ENCODE results near the gene C2CD3. TPM values are rescaled to one million over a fixed set of nuclear protein-coding genes. Genes with fewer than 3 reads are reported as not detected.

Gene C2CD3
- polyA plus RNA-seq, 4 donors = 3.8 to 11.0 (median 7.3) TPM

- H3K9me3 ChIP-seq (ENCODE audit: control insufficient read depth in 2 of 2, insufficient read depth in 1 of 2, low read depth in 1 of 2, low read length in 1 of 2) = no peaks in the 10 kb centered on the region
- H3K4me3 ChIP-seq (ENCODE audit: low read depth in 1 of 3, low read length in 3 of 3) = no peak overlapping the region
- DNase-seq = no peak
- peak overlapping the region in 1 of 3 donors; percentile 86 for H3K27ac ChIP-seq (ENCODE audit: low read depth in 1 of 3, low read length in 2 of 3)
- 72 to 89% (median 77%) methylated on average over 4 of the region's 4 CpGs for WGBS, 3 donors
- H3K4me1 ChIP-seq (ENCODE audit: control insufficient read depth in 3 of 3, insufficient read depth in 2 of 3, low read depth in 1 of 3, low read length in 2 of 3) = peaks cover 22 to 24% (median 23%) of the 10 kb centered on the region in 3 donors
- H3K27me3 ChIP-seq (ENCODE audit: control insufficient read depth in 3 of 3, insufficient read depth in 3 of 3, low read length in 3 of 3) = no peaks in the 10 kb centered on the region
- H3K36me3 ChIP-seq (ENCODE audit: control insufficient read depth in 3 of 3, insufficient read depth in 2 of 3, low read depth in 1 of 3, low read length in 3 of 3) = peaks cover 0 to 23% (median 0%) of the 10 kb centered on the region in 3 donors
- FAIRE-seq = no peak
Observed at GRCh38 chr11:74020539-74020938, 150.3 kb downstream of the C2CD3 start.

- FAIRE-seq (no peak), DNase-seq (no peak)
- Histone ChIP-seq H3K27ac (ENCODE audit: low read depth in 1 of 3, low read length in 2 of 3) (peak overlapping the region; percentile 69 to 86 (median 78)), H3K9me3 (ENCODE audit: control insufficient read depth in 2 of 2, insufficient read depth in 1 of 2, low read depth in 1 of 2, low read length in 1 of 2) (no peaks in the 10 kb centered on the region), H3K36me3 (ENCODE audit: control insufficient read depth in 3 of 3, insufficient read depth in 2 of 3, low read depth in 1 of 3, low read length in 3 of 3) (peaks cover 0 to 25% (median 0%) of the 10 kb centered on the region in 3 donors), H3K27me3 (ENCODE audit: control insufficient read depth in 3 of 3, insufficient read depth in 3 of 3, low read length in 3 of 3) (no peaks in the 10 kb centered on the region), H3K4me1 (ENCODE audit: control insufficient read depth in 3 of 3, insufficient read depth in 2 of 3, low read depth in 1 of 3, low read length in 2 of 3) (peaks cover 22 to 24% (median 23%) of the 10 kb centered on the region in 3 donors), H3K4me3 (ENCODE audit: low read depth in 1 of 3, low read length in 3 of 3) (no peak overlapping the region)
- 66 to 74% (median 66%) methylated on average over 4 of the region's 4 CpGs for WGBS, 3 donors
Observed at GRCh38 chr11:74019860-74020259, 150.9 kb downstream of the C2CD3 start.

- FAIRE-seq = no peak
- H3K27ac ChIP-seq (ENCODE audit: low read depth in 1 of 3, low read length in 2 of 3) = peak overlapping the region; percentile 78 to 94 (median 86)
- peak overlapping the region in 1 of 3 donors; percentile 20 for H3K4me3 ChIP-seq (ENCODE audit: low read depth in 1 of 3, low read length in 3 of 3)
- H3K9me3 ChIP-seq (ENCODE audit: control insufficient read depth in 2 of 2, insufficient read depth in 1 of 2, low read depth in 1 of 2, low read length in 1 of 2) = no peaks in the 10 kb centered on the region
- 13 to 40% (median 25%) methylated on average over 4 of the region's 4 CpGs for WGBS, 3 donors
- DNase-seq = peak; percentile 69 to 84
- peaks cover 22 to 24% (median 23%) of the 10 kb centered on the region in 3 donors for H3K4me1 ChIP-seq (ENCODE audit: control insufficient read depth in 3 of 3, insufficient read depth in 2 of 3, low read depth in 1 of 3, low read length in 2 of 3)
- H3K36me3 ChIP-seq (ENCODE audit: control insufficient read depth in 3 of 3, insufficient read depth in 2 of 3, low read depth in 1 of 3, low read length in 3 of 3) = peaks cover 0 to 27% (median 0%) of the 10 kb centered on the region in 3 donors
- H3K27me3 ChIP-seq (ENCODE audit: control insufficient read depth in 3 of 3, insufficient read depth in 3 of 3, low read length in 3 of 3) = no peaks in the 10 kb centered on the region
Observed at GRCh38 chr11:74019104-74019738, 151.6 kb downstream of the C2CD3 start.

- Histone ChIP-seq H3K27ac (ENCODE audit: low read depth in 1 of 3, low read length in 2 of 3) (peak overlapping the region; percentile 78 to 94 (median 86)), H3K27me3 (ENCODE audit: control insufficient read depth in 3 of 3, insufficient read depth in 3 of 3, low read length in 3 of 3) (no peaks in the 10 kb centered on the region), H3K9me3 (ENCODE audit: control insufficient read depth in 2 of 2, insufficient read depth in 1 of 2, low read depth in 1 of 2, low read length in 1 of 2) (no peaks in the 10 kb centered on the region), H3K4me3 (ENCODE audit: low read depth in 1 of 3, low read length in 3 of 3) (no peak overlapping the region), H3K4me1 (ENCODE audit: control insufficient read depth in 3 of 3, insufficient read depth in 2 of 3, low read depth in 1 of 3, low read length in 2 of 3) (peaks cover 22 to 24% (median 23%) of the 10 kb centered on the region in 3 donors), H3K36me3 (ENCODE audit: control insufficient read depth in 3 of 3, insufficient read depth in 2 of 3, low read depth in 1 of 3, low read length in 3 of 3) (peaks cover 0 to 34% (median 0%) of the 10 kb centered on the region in 3 donors)
- 20 to 42% (median 34%) methylated on average over 9 of the region's 9 CpGs for WGBS, 3 donors
- FAIRE-seq (no peak), DNase-seq (peak; percentile 92 to 97)
Observed at GRCh38 chr11:74018331-74019005, 152.3 kb downstream of the C2CD3 start.

- H3K27ac ChIP-seq (ENCODE audit: low read depth in 1 of 3, low read length in 2 of 3) = peak overlapping the region in 2 of 3 donors; percentile 78 to 86
- no peaks in the 10 kb centered on the region for H3K9me3 ChIP-seq (ENCODE audit: control insufficient read depth in 2 of 2, insufficient read depth in 1 of 2, low read depth in 1 of 2, low read length in 1 of 2)
- H3K4me1 ChIP-seq (ENCODE audit: control insufficient read depth in 3 of 3, insufficient read depth in 2 of 3, low read depth in 1 of 3, low read length in 2 of 3) = peaks cover 22 to 24% (median 23%) of the 10 kb centered on the region in 3 donors
- no peaks in the 10 kb centered on the region for H3K27me3 ChIP-seq (ENCODE audit: control insufficient read depth in 3 of 3, insufficient read depth in 3 of 3, low read length in 3 of 3)
- DNase-seq (no peak), FAIRE-seq (no peak)
- peaks cover 0 to 34% (median 0%) of the 10 kb centered on the region in 3 donors for H3K36me3 ChIP-seq (ENCODE audit: control insufficient read depth in 3 of 3, insufficient read depth in 2 of 3, low read depth in 1 of 3, low read length in 3 of 3)
- H3K4me3 ChIP-seq (ENCODE audit: low read depth in 1 of 3, low read length in 3 of 3) = no peak overlapping the region
- 84 to 93% (median 88%) methylated on average over 3 of the region's 3 CpGs for WGBS, 3 donors
Observed at GRCh38 chr11:74017631-74018030, 153.2 kb downstream of the C2CD3 start.

- 82 to 94% (median 86%) methylated on average over 5 of the region's 5 CpGs for WGBS, 3 donors
- Histone ChIP-seq H3K4me1 (ENCODE audit: control insufficient read depth in 3 of 3, insufficient read depth in 2 of 3, low read depth in 1 of 3, low read length in 2 of 3) (peaks cover 22 to 24% (median 23%) of the 10 kb centered on the region in 3 donors), H3K27me3 (ENCODE audit: control insufficient read depth in 3 of 3, insufficient read depth in 3 of 3, low read length in 3 of 3) (no peaks in the 10 kb centered on the region), H3K27ac (ENCODE audit: low read depth in 1 of 3, low read length in 2 of 3) (no peak overlapping the region), H3K4me3 (ENCODE audit: low read depth in 1 of 3, low read length in 3 of 3) (no peak overlapping the region), H3K9me3 (ENCODE audit: control insufficient read depth in 2 of 2, insufficient read depth in 1 of 2, low read depth in 1 of 2, low read length in 1 of 2) (no peaks in the 10 kb centered on the region), H3K36me3 (ENCODE audit: control insufficient read depth in 3 of 3, insufficient read depth in 2 of 3, low read depth in 1 of 3, low read length in 3 of 3) (peaks cover 0 to 44% (median 0%) of the 10 kb centered on the region in 3 donors)
- DNase-seq = peak in 1 of 2 donors; percentile 59
- FAIRE-seq = no peak
Observed at GRCh38 chr11:74015919-74016684, 154.7 kb downstream of the C2CD3 start.

- no peak overlapping the region for H3K27ac ChIP-seq (ENCODE audit: low read depth in 1 of 3, low read length in 2 of 3)
- 82 to 100% (median 93%) methylated on average over 2 of the region's 2 CpGs for WGBS, 3 donors
- no peak for DNase-seq
- H3K9me3 ChIP-seq (ENCODE audit: control insufficient read depth in 2 of 2, insufficient read depth in 1 of 2, low read depth in 1 of 2, low read length in 1 of 2) = no peaks in the 10 kb centered on the region
- peaks cover 0 to 52% (median 0%) of the 10 kb centered on the region in 3 donors for H3K36me3 ChIP-seq (ENCODE audit: control insufficient read depth in 3 of 3, insufficient read depth in 2 of 3, low read depth in 1 of 3, low read length in 3 of 3)
- H3K4me3 ChIP-seq (ENCODE audit: low read depth in 1 of 3, low read length in 3 of 3) = no peak overlapping the region
- H3K4me1 ChIP-seq (ENCODE audit: control insufficient read depth in 3 of 3, insufficient read depth in 2 of 3, low read depth in 1 of 3, low read length in 2 of 3) = peaks cover 16 to 23% (median 20%) of the 10 kb centered on the region in 3 donors
- FAIRE-seq = no peak
- no peaks in the 10 kb centered on the region for H3K27me3 ChIP-seq (ENCODE audit: control insufficient read depth in 3 of 3, insufficient read depth in 3 of 3, low read length in 3 of 3)
Observed at GRCh38 chr11:74014880-74015279, 155.9 kb downstream of the C2CD3 start.

GRCh38 chr11:74013141-74013540 is 157.7 kb downstream of the C2CD3 start:
- WGBS, 3 donors = 95 to 99% (median 99%) methylated on average over 8 of the region's 8 CpGs

More at GRCh38 chr11:74013141-74013540, 157.7 kb downstream of the C2CD3 start:
- Histone ChIP-seq H3K4me1 (ENCODE audit: control insufficient read depth in 3 of 3, insufficient read depth in 2 of 3, low read depth in 1 of 3, low read length in 2 of 3) (peaks cover 3 to 18% (median 4%) of the 10 kb centered on the region in 3 donors), H3K36me3 (ENCODE audit: control insufficient read depth in 3 of 3, insufficient read depth in 2 of 3, low read depth in 1 of 3, low read length in 3 of 3) (peaks cover 0 to 54% (median 0%) of the 10 kb centered on the region in 3 donors), H3K9me3 (ENCODE audit: control insufficient read depth in 2 of 2, insufficient read depth in 1 of 2, low read depth in 1 of 2, low read length in 1 of 2) (no peaks in the 10 kb centered on the region), H3K27ac (ENCODE audit: low read depth in 1 of 3, low read length in 2 of 3) (no peak overlapping the region), H3K4me3 (ENCODE audit: low read depth in 1 of 3, low read length in 3 of 3) (no peak overlapping the region), H3K27me3 (ENCODE audit: control insufficient read depth in 3 of 3, insufficient read depth in 3 of 3, low read length in 3 of 3) (no peaks in the 10 kb centered on the region)
- no peak for FAIRE-seq
- no peak for DNase-seq

Measured in small intestine (tissue), 7 donors.